Central memory CD4-positive, alpha-beta T cell (primary cell): ENCODE results near the gene CCSER1.
"Not testable (repeated sequence)": the region's sequence is repeated elsewhere in the genome, so short reads cannot be mapped to it uniquely, and the experiment has no call there.

Experiments used
- DNase-seq: peaks from one replicate; pipeline ENCODE4 v3.0.0; 2022

The CCSER1 gene

DNA sequence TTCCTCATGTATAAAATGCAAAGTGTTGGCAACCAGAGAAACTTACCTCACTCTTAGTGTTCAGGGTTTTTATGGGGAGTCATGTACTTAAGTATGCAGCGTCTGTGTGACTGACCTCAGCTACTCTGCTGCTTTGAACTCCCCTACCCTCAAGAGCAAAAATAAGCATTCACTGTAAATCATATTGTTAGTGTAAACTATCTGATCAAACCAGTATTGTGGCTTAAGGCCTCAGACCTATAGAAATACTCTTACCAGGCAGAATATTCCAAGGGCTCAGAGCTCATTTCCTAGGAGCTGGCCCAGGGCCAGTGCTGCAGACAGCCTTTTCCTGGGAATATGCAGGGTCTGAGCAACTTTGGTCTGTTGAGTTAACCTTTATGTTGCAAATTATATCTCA, 453.1 kb downstream of the CCSER1 start:
- DNase-seq = no peak

DNA sequence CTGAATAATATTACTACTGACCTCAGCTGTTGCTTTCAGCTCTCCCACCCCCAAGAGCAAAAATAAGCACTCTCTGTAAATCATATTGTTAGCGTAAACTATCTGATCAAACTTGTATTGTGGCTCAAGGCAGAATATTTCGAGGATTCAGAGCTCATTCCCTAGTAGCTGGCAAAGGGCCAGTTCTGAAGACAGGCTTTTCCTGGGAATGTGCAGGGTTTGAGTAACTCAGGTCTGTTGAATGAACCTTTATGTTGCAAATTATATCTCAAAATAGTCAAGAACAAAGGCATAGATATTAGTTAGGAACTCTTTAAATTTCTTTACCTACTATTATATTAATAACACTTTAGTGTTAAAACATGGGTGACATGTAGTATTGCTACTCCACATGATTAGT, 454.9 kb downstream of the CCSER1 start:
- no peak for DNase-seq

DNA sequence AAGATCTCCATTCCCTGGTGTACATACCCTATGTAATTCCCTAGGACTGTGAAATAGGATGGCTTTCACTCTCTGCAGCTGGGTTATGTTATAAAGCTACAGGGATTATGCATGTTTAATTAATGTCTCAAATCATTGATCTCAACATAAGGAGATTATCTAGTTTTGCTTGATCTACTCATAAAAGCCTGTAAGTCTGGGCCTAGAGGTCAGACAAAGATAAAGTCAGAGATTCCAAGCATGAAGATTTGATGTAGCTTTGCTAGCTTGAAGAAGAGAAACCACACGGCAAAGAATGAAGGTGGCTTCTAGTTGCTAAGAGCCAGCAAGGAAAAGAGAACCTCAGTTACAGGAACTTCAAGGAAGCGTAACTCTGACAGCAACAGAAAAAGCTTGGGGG, 456.9 kb downstream of the CCSER1 start:
- no peak for DNase-seq

DNA sequence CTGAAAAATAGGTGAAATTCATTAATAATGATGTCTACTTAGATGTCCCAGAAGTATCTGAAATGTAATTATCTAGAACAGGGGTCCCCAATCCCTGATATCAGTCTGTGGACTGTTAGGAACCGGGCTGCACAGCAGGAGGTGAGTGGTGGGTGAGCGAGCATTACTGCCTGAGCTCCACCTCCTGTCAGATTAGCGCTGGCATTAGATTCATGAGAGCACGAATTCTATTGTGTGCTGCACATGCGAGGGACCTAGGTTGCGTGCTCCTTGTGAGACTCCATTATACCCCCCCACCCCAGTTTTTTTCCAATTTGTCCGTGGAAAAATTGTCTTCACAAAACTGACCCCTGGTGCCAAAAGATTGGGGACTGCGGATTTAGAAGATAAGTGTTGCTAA, 458.8 kb downstream of the CCSER1 start:
- DNase-seq = no peak

DNA sequence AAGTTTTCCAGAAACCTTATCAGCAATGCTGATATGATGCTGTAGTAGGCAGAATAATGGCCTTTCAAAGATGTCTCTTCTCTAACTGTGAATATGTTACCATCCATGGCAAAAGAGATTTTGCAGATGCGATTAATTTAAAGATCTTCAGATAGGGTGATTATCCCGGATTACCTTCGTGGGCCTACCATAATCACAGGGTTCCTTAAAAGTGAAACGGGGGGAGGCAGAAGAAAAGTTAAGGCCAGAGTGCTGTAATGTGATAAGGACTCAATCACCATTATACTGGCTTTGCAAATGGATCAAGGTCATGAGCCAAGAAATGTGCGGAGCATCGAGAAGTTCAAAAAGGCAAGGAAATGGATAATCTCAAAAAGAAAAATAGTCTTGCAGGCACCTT, 459.6 kb downstream of the CCSER1 start:
- DNase-seq = no peak

DNA sequence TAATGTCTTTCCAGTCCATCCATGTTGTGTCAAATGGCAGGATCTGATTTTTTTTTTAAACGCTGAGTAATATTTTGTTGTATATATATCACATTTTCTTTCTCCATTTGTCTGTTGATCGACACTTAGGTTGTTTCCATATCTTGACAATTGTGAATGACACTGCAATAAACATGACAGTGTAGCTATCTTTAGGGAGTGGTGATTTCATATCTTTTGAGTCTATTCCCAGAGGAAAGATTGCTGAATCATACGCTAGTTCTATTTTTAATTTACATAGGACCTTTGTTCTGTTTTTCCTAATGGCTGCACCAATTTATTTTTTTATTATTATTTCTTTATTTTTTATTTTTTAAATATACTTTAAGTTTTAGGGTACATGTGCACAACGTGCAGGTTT, 470.7 kb downstream of the CCSER1 start:
- no peak for DNase-seq

DNA sequence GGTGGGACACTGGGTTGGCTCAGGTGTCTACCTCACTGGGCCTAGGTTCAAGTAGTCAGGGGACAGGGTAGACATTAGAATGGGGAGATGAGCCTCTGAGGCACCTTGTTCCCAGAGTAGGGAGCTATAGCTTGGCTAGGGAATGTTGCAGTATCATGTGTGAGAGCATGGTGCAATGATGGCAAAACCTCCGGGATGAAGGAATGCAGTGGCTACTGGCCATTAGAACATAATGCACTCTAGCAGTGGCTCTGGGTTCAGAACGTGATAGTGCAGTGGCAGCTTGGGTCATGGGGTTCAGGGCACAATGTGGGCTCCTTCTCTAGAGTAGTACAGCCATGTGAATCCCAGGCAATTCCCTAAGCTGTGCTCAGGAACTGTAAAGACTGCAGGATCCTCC, 471.5 kb downstream of the CCSER1 start:
- DNase-seq = no peak

DNA sequence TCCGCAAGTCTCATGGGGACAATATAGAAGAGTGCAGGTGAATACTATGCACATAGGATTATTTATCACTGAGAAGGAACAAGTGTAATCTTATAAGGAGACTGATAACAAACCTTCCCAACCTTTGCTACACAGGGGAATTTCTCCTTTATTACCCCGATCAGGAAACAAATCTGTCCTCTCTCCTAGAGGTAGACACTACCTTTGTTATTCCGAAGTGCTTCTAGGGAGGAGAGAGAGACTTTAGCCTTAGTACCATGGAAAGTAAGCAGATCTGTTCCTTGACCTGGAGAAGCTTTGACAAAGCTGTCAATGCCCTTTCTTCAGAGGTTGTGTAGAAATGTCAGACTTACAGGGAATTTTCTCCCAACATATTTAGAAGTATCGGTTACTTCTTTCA, 475.5 kb downstream of the CCSER1 start:
- no peak for DNase-seq

DNA sequence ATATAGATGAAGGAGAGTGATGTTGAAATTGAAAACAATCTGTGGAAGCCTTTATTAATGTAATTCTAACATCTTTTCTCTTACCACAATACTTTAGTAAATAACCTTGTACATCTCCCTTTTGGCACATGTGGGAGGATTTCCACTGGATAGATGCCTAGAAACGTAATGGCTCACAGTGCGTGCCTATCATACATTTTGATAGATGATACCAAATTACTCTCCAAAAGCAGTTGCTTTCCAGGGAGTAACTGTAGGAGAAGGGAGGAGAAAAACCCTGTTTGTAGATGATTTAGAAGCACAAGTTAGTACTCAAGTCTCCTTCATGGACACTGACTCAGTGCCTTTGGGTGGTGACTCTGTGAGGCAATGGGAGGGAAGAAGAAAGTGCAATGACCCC, 476.3 kb downstream of the CCSER1 start:
- no peak for DNase-seq

DNA sequence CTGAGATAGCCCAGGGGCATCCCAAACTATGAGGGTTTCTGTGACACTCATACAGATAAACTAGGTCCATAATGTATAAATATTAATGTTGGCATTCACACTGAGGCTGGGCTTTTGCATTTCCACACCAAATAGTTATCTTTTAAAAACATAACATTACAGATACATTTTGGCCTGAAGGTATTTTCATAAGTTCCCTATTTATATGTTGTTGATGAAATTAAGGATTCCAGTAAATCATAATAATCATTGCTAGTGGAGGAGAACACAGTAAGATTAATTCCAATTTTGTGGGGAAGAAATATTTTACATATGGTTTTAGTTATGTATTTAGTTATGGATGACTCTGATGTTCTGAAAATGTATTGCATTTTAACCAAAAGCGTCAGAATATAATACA, 479.6 kb downstream of the CCSER1 start:
- DNase-seq = no peak

DNA sequence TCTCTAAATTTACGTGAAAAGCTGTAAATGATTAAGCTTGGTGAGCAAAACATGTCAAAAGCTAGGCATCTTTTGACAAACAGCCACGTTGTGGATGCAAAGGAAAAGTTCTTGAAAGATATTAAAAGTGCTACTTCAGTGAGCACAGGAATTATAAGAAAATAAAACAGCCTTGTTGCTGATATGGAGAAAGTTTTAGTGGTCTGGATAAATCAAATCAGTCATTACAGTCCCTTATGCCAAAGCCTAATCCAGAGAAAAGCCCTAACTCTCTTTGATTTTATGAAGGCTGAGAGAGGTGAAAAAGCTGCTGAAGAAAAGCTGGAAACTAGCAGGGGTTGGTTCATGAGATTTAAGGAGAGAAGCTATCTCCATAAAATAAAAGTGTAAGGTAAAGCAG, 487.2 kb downstream of the CCSER1 start:
- no peak for DNase-seq

DNA sequence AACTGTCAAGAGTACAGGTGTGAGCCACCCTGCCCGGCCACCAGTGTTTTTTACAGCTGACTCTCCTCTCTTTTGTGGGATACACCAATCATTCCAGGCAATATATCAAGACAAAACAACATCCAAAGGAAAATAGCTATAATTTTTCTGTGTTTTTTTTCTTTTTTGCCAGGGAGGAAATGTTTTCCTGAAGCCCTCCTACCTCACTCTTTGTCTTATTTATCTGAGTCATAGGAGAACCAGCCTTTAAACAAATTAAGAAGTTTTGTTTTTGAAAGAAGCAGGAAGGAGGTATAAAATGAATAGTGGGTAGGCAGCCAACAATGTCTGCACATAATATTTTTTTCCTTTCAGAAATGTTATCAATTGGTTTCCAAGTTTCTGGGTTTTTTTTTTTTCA, 493.9 kb downstream of the CCSER1 start:
- no peak for DNase-seq

DNA sequence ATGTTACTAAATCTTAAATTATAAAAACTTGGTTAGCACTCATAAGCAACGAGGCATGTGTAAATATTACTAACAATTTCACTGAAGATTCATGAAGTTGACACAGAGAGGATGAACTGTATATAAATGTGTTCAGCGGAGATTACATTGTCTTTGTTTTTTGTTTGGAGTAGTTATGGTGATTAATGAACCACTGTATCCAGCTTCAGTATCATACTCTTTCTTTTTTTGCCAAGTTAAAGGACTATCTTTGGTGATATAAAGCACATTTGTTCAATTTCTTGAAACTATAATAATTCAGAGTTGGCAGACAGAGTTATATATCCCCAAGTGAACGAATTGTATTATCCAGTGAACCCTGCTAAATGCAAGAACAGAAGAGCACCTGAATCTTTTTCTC, 497.6 kb downstream of the CCSER1 start:
- no peak for DNase-seq

DNA sequence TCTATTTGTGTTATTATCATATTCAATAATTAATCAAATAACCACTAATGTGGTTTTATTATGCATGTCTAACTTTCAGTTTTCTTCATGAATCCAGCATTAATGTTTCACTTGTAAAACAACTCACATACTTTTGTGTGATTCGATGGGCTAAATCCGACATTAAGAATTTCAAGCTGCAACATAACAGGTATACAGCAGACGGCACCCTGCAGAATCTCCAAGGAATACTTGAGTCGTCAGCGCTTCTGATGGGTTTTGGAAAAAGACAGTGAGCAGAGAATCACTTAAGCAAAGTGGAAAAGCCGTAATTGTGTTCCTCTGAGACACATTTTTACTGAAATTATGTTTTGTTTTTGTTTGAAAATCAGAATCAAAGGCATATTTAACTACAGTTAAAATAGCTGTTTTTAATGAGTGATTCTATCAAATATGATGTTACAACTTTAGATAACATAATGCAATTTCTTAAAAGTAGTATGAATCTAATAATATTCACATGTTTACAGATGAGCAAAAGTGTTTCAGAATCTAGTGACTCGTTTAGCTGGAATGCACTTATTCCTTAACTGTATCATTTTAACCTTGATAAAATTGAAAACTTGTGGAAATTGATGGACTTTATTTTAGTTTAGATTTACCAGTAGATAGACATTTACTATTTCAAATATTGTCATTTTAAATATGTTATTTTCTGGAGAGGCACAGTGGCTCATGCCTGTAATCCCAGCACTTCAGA, 514.8 kb downstream of the CCSER1 start:
- DNase-seq = no peak

DNA sequence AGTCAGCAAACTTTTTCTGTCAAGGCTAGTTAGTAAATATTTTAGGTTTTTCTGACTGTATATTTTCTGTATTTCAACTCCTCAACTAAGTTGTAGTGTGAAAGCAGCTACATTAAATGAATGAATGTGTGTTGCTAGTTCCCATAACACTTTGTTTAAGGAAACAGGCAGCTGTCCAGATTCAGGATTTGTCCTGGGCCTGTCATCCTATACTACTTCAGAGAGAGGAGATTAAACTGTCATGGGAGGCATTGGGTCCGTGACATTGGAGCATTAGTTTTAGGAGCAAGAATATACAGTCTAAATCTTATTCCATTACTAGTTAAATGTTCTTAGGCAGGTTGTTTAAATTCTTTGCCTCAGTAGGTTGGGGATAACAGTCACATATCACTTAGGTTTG, 516.0 kb downstream of the CCSER1 start:
- DNase-seq = no peak

DNA sequence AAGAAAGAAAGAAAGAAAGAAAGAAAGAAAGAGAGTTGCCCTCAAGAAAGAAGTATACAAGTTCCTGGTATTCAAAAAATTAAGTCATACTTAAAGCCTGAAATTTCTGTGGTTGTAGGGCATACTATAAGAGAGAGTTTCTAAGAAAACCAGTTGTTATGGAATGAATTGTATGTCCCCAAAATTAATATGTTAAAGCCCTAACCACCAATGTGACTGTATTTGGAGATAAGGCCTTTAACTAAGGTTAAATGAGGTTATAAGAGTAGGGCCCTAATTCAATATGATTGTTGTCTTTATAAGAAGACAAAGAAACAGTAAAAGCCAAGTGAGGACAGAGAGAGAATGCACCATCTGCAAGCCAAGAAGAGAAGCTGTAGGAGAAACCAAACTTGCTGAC, 521.1 kb downstream of the CCSER1 start:
- DNase-seq = no peak

DNA sequence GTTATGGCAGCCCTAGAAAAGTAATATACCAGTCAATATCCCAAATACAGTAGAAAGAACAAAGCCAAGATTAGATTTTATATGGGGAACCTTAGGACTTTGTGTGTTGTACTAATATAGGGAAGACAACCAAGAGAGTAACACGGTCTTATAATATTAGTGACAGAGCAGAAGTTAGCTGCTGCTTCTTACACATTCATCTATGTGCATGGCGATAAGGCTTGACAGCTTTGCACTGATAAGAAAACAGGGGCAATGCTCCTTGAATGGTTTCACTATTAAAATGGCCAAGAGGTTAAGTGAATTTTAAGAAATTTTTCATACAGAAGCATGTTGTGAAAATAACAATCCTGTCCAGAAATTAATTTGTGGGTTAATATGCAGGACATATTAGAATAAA, 521.6 kb downstream of the CCSER1 start:
- DNase-seq = no peak

DNA sequence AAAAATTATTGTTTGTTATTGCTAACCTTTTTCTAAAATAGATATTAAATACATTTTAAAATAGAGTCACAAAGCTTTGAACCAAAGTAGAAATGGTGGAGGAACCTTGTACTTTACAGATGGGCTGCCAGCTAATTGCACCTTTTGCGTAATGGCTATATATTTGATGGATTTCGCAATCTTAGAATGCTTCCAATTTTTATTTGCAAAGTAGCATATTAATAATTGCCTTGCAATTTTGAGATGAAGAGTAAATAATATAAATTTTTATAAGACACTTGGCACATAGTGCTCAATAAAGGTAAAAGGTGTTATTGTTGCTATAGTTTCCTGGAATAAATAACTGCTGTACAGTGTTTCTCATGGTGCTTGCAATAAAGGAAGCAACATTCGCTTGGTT, 533.5 kb downstream of the CCSER1 start:
- DNase-seq = no peak

DNA sequence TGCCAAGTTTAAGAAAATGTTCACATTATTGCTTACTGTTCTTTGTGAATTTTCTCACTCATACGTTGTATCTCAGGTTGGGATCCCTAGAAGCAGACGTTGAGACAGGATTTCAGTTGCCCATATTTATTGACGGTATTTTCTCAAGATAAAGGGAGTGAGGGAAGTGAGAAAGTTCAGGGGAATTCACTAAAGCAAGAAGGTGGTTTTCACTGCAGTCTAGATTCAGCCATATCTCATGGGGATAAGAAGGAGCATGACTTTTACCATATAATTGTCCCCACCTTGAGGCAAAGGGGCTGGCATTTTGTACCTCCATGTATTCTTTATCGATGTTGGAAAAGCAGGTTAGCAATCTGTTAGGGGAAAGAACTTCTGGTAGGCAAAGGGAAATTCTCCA, 543.0 kb downstream of the CCSER1 start:
- DNase-seq = no peak

DNA sequence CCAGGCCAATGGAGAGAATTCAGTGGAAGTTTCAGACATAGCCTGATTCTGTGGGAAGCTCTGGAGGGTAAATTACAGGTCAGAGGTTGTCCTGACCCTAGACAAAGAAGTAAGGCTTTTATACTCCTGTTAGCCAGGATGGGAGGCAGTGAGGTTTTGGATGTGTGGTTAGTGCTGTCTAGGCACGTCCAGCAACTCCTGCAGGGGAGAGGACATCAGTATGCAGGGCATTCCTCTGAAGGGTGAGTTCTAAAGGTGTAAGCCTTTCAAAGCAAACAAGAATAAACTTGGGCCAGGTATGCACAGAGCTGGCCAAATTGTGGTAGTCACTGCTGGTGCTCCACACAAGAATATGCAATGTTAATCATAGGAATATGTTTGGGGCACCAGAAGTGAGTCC, 562.5 kb downstream of the CCSER1 start:
- no peak for DNase-seq

DNA sequence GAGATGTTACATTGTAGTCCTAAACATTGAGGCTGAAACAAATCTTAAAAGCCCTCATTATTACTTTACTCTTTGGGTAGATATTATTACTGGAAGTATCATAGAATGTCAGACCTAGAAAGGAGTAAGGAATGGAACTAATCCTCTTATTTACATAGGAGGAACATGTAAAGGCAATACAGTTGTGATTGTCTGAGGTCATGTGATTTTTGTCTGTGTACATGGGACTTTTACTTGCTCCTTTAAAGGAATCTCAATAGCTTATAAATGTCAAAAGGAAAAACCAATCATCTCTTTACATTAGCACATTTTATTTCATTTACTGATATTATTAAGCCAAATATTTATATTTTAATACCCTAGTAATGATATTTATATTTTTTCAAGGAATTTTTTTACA, 568.2 kb downstream of the CCSER1 start:
- no peak for DNase-seq

DNA sequence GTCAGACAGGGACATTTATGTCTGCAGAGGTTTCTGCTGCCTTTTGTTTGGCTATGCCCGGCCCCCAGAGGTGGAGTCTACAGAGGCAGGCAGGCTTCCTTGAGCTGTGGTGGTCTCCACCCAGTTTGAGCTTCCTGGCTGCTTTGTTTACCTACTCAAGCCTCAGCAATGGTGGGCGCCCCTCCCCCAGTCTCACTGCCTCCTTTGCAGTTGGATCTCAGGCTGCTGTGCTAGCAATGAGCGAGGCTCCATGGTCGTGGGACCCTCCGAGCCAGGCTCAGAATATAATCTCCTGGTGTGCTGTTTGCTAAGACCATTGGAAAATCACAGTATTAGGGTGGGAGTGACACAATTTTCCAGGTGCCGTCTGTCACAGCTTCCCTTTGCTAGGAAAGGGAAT, 578.3 kb downstream of the CCSER1 start:
- not testable (repeated sequence) for DNase-seq

DNA sequence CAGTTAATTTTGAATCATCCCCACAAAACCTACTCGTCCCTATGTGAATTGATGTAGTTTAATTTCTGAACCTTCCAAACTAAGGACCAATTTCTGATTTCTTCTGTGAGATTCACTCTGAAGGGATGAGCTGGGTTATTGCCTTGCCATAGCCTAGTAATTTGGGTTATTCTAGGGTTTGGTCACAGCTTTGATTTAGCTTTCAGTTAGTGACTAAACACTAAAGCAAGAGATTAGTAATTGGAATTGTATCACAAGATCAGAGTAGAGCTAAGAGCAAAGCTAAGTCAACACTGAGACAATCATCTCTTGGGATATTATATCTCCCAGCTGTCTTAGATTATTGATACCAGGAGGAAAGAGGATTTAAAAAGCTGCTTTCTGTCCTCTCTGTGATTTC, 588.0 kb downstream of the CCSER1 start:
- DNase-seq = no peak

DNA sequence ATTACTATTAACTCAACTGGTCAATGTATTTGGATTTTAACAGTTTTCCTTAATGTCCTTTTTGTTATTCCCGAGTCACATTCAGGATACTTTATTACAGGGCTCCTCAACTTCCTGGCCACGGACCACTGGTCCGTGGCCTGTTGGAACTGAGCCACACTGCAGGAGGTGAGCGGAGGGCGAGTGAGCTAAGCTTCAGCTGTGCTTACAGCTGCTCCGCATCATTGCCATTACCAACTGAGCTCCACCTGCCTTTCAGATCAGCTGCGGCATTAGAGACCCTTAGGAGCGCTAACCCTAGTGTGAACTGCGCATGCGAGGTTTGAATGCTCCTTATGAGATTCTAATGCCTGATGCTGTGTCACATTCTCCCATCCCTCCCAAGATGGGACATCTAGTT, 591.7 kb downstream of the CCSER1 start:
- no peak for DNase-seq

DNA sequence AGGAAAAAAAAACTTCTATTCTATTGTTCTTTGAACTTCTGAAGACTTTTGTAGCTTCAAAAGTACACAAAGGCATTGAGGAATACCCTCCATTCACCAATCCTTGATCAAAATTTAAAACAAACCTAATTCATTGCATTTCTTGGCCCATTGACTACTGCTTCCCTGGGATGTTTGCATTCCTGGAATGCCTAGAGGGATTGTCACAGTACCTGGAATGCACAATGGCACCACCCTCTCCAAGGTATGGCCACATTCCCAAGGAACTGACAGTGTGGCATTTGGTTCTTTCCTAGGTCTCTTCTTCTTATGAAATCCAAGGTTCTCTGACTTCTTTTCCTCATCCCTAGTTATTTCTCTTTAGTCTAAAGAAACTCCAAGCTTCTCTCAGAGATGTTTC, 600.7 kb downstream of the CCSER1 start:
- no peak for DNase-seq

DNA sequence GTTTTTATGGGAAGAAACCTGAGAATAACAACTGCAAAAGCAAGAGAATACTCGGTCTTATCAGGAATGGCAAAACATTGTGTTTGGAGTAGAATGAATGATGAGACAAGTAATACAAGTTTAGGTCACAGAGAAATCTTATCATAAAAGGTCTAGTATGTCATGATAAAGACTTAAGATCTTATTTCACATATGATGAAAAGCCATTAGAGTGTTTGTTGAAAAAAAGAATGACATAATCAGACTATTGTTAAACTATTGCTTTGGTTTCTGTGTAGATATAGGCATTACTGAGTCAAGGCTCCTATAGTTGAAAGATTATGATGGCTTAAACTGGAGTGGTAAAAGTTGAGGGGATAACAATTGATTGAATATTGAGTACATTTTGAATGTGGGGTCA, 603.6 kb downstream of the CCSER1 start:
- DNase-seq = no peak
